HCT116 (cell line): ENCODE data around the gene AKAP4.

Experiments used
- EZH2 ChIP-seq: fragments of 200-600 bp; sonication (generic); IDR thresholded peaks from 2 replicates; pipeline ENCODE4 v1.6.1; 2017; ENCODE audit warnings: antibody characterized with exemption, mixed run types
- EZH2phosphoT487 ChIP-seq: fragments of 200-600 bp; IDR thresholded peaks from 2 replicates; pipeline ENCODE4 v1.6.1; 2018; ENCODE audit warnings: antibody characterized with exemption, borderline replicate concordance
- JUND ChIP-seq: IDR thresholded peaks from 2 replicates; pipeline ENCODE4 v1.6.1; 2012
- POLR2A ChIP-seq: IDR thresholded peaks from 2 replicates; pipeline ENCODE4 v1.7.0; 2011; ENCODE audit warnings: borderline replicate concordance; ENCODE audit not compliant: insufficient read depth, insufficient read length; ENCODE audit errors: extremely low read depth
- POLR2AphosphoS5 ChIP-seq: IDR thresholded peaks from 2 replicates; pipeline ENCODE4 v1.6.1; 2011; ENCODE audit warnings: mild to moderate bottlenecking, low read depth, low read length, moderate library complexity
- RAD21 ChIP-seq: IDR thresholded peaks from 2 replicates; pipeline ENCODE4 v1.6.1; 2012; ENCODE audit warnings: low read depth, mild to moderate bottlenecking
- REST ChIP-seq: IDR thresholded peaks from 2 replicates; pipeline ENCODE4 v1.6.1; 2012; ENCODE audit warnings: low read depth
- SIN3A ChIP-seq: IDR thresholded peaks from 2 replicates; pipeline ENCODE4 v1.6.1; 2012; ENCODE audit warnings: low read depth
- ZBTB33 ChIP-seq: IDR thresholded peaks from 2 replicates; pipeline ENCODE4 v1.6.1; 2011; ENCODE audit warnings: mild to moderate bottlenecking, low read length, moderate library complexity; ENCODE audit not compliant: insufficient replicate concordance; ENCODE audit errors: extremely low read depth
- ZNF274 ChIP-seq: fragments of 200-500 bp; sonication (Bioruptor generic); IDR thresholded peaks from 2 replicates; pipeline ENCODE4 v1.6.1; 2014; ENCODE audit warnings: mild to moderate bottlenecking, low read depth, low read length, inconsistent platforms
- TF ChIP-seq, protein P1 (sequence below), 3 experiments: fragments of 200-600 bp in 1 of 3; sonication (generic) in 1 of 3; IDR thresholded peaks in 2 of 3; conservative IDR thresholded peaks in 1 of 3; 2 replicates each; pipeline ENCODE4 v1.5.1; 2012 to 2017; ENCODE audit warnings: low read depth in 2 of 3, low read length in 2 of 3, antibody characterized with exemption in 1 of 3, borderline replicate concordance in 1 of 3, control low read depth in 1 of 3, mild to moderate bottlenecking in 1 of 3, mixed read lengths in 1 of 3, mixed run types in 1 of 3, moderate library complexity in 1 of 3; ENCODE audit not compliant: insufficient read depth in 1 of 3
- TF ChIP-seq, protein P2 (sequence below): IDR thresholded peaks from 2 replicates; pipeline ENCODE4 v1.6.1; 2012

DNA sequence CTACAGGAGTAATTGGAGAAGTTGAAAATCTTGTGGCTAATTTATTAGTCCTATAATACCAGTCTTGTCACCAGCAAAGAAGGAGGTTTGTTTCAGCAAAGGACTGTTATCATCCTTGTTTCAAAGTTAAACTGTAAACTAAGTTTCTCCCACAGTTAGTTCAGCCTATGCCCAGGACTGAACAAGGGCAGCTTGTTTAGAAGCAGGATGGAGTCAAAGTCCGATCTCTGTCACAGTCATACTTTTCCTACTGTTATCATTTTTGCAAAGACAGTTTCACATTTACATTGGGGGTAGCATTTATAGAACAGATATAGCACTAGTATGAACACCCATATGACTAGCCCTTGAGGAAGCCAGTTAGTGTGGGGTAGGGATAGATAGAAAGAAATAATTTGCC, 46.4 kb downstream of the AKAP4 start:
- TF ChIP-seq, protein P1, sequence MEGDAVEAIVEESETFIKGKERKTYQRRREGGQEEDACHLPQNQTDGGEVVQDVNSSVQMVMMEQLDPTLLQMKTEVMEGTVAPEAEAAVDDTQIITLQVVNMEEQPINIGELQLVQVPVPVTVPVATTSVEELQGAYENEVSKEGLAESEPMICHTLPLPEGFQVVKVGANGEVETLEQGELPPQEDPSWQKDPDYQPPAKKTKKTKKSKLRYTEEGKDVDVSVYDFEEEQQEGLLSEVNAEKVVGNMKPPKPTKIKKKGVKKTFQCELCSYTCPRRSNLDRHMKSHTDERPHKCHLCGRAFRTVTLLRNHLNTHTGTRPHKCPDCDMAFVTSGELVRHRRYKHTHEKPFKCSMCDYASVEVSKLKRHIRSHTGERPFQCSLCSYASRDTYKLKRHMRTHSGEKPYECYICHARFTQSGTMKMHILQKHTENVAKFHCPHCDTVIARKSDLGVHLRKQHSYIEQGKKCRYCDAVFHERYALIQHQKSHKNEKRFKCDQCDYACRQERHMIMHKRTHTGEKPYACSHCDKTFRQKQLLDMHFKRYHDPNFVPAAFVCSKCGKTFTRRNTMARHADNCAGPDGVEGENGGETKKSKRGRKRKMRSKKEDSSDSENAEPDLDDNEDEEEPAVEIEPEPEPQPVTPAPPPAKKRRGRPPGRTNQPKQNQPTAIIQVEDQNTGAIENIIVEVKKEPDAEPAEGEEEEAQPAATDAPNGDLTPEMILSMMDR (IDR thresholded peaks at IDR 0.05 in 2 of 3, conservative IDR thresholded peaks at IDR 0.05 in 1 of 3; ENCODE audit: borderline replicate concordance in 1 of 3, insufficient read depth in 1 of 3, low read depth in 2 of 3, low read length in 2 of 3) = no peak
- TF ChIP-seq RAD21 (no peak), EZH2 (no peak), POLR2AphosphoS5 (no peak), POLR2A (no peak), JUND (no peak), EZH2phosphoT487 (no peak), REST (no peak), SIN3A (no peak), ZNF274 (no peak), ZBTB33 (no peak)
- TF ChIP-seq, protein P2, sequence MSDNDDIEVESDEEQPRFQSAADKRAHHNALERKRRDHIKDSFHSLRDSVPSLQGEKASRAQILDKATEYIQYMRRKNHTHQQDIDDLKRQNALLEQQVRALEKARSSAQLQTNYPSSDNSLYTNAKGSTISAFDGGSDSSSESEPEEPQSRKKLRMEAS = no peak
